GM15510 (cell line): Measurements from ENCODE around the gene SLC50A1.

Experiments
- POLR2A ChIP-seq: IDR thresholded peaks from 3 replicates; pipeline ENCODE4 v1.6.1; 2011; ENCODE audit warnings: borderline replicate concordance; ENCODE audit not compliant: insufficient read length; ENCODE audit errors: extremely low read depth

Gene SLC50A1

DNA sequence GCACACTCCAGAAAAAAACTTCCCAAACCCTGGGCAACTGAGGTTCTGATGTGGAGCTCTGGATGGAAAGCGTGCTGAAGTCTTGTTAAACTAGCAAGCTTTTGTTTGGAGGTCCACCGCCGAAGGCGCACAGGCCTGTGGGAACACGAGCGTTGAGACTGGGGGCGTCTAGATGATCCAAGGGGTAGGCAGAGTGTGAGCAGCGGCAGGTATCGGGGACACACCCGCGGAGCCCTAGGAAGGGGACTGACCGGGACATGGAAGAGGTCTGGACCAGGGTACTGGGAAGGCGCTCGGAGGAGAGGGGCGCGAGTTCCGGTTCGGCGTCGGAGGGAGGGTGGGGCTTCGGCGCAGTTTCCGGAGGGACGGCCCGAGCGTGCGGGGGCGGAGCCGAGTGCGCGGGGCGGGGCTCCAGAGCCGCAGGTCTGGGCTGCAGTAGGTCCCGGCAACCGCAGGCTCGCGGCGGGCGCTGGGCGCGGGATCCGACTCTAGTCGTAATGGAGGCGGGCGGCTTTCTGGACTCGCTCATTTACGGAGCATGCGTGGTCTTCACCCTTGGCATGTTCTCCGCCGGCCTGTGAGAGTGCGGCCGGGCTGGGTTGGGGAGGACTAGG, at the start of gene SLC50A1:
TSS of gene SLC50A1 (plus strand) at position 438 of the 614 bp plus-strand sequence. CDS start at position 498, 60 bp downstream.
- peak; percentile 96 for TF ChIP-seq POLR2A

- TF ChIP-seq POLR2A: no peak
Measured at GRCh38 chr1:155086128-155086741, 49.4 kb upstream of the SLC50A1 start.

DNA sequence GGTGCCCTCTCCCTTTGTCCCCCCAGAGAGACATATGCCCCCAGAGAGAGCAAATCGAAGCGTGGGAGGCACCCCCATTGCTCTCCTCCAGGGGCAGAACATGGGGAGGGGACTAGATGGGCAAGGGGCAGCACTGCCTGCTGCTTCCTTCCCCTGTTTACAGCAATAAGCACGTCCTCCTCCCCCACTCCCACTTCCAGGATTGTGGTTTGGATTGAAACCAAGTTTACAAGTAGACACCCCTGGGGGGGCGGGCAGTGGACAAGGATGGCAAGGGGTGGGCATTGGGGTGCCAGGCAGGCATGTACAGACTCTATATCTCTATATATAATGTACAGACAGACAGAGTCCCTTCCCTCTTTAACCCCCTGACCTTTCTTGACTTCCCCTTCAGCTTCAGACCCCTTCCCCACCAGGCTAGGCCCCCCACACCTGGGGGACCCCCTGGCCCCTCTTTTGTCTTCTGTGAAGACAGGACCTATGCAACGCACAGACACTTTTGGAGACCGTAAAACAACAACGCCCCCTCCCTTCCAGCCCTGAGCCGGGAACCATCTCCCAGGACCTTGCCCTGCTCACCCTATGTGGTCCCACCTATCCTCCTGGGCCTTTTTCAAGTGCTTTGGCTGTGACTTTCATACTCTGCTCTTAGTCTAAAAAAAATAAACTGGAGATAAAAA, 48.7 kb upstream of the SLC50A1 start:
- no peak for TF ChIP-seq POLR2A

- TF ChIP-seq POLR2A: no peak
Measured at GRCh38 chr1:155091071-155092051, 44.3 kb upstream of the SLC50A1 start.

- TF ChIP-seq POLR2A: no peak
Measured at GRCh38 chr1:155092131-155092530, 43.5 kb upstream of the SLC50A1 start.

GRCh38 chr1:155092641-155093040, 43.0 kb upstream of the SLC50A1 start:
- TF ChIP-seq POLR2A: no peak

- no peak for TF ChIP-seq POLR2A
Measured at GRCh38 chr1:155093911-155094621, 41.6 kb upstream of the SLC50A1 start.

DNA sequence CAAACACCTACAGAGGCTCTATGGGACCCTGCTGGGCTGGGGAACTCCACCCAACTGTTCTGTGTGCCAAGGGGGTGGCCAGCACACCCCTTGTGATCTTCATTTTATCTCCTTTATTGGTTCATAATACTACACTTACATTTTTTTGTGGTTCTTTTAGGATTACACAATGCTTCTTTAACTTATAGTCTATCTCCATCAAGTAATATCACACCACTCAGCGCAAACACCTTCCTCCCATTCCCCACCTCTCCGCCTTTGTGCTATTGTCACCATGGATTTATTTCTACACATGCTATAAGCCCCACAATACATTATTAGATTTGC, 41.1 kb upstream of the SLC50A1 start:
- no peak for TF ChIP-seq POLR2A

- TF ChIP-seq POLR2A: no peak
Measured at GRCh38 chr1:155099331-155099730, 36.3 kb upstream of the SLC50A1 start.

GRCh38 chr1:155103325-155103724, 32.3 kb upstream of the SLC50A1 start:
- TF ChIP-seq POLR2A: no peak

- TF ChIP-seq POLR2A: no peak
Measured at GRCh38 chr1:155104605-155105534, 30.8 kb upstream of the SLC50A1 start.

- TF ChIP-seq POLR2A: no peak
Measured at GRCh38 chr1:155105604-155106011, 30.0 kb upstream of the SLC50A1 start.

- TF ChIP-seq POLR2A: no peak
Measured at GRCh38 chr1:155106862-155107261, 28.8 kb upstream of the SLC50A1 start.
